GM23338 (cell line): ENCODE results near the gene PDIA6. TPM values are rescaled to one million over a fixed set of nuclear protein-coding genes. Genes with fewer than 3 reads are reported as not detected.

Experiments
- ATAC-seq: fragments of 200-7000 bp; cut with Tn5 transposase; 3 replicates; pipeline ENCODE4 v1.9.1; 2020
- DNase-seq: peaks from one replicate; pipeline ENCODE4 v3.0.0-alpha.2; 2015; ENCODE audit warnings: low spot score
- H2AFZ ChIP-seq: fragments of 200-600 bp; sonication (generic); 2 replicates; pipeline ENCODE4 v1.8.0; 2016; ENCODE audit warnings: antibody characterized with exemption, mild to moderate bottlenecking, moderate library complexity
- H3F3A ChIP-seq: fragments of 200-600 bp; sonication (generic); replicated peaks from 2 replicates; pipeline ENCODE4 v1.8.0; 2017; ENCODE audit warnings: antibody characterized with exemption, mixed run types, low read depth
- H3K27ac ChIP-seq: fragments of 200-600 bp; sonication (generic); 2 replicates; pipeline ENCODE4 v1.6.1; 2016; ENCODE audit warnings: low read depth
- H3K27me3 ChIP-seq: fragments of 200-600 bp; sonication (generic); 2 replicates; pipeline ENCODE4 v1.8.0; 2016; ENCODE audit warnings: mild to moderate bottlenecking, mixed run types, moderate library complexity; ENCODE audit not compliant: insufficient read depth
- H3K36me3 ChIP-seq: fragments of 200-600 bp; sonication (generic); 2 replicates; pipeline ENCODE4 v1.8.0; 2016; ENCODE audit warnings: mild to moderate bottlenecking; ENCODE audit not compliant: insufficient read depth
- H3K4me1 ChIP-seq: fragments of 200-600 bp; sonication (generic); 2 replicates; pipeline ENCODE4 v1.8.0; 2016; ENCODE audit warnings: mild to moderate bottlenecking, moderate library complexity; ENCODE audit not compliant: insufficient read depth
- H3K4me2 ChIP-seq: fragments of 200-600 bp; sonication (generic); 2 replicates; pipeline ENCODE4 v1.7.1; 2017; ENCODE audit warnings: mixed run types
- H3K4me3 ChIP-seq: fragments of 200-600 bp; sonication (generic); 2 replicates; pipeline ENCODE4 v1.6.1; 2016; ENCODE audit warnings: mixed run types
- H3K79me2 ChIP-seq: fragments of 200-600 bp; sonication (generic); replicated peaks from 2 replicates; pipeline ENCODE4 v1.8.0; 2017; ENCODE audit warnings: mild to moderate bottlenecking; ENCODE audit not compliant: insufficient read depth
- H3K9me2 ChIP-seq: fragments of 200-600 bp; sonication (generic); 2 replicates; pipeline ENCODE4 v1.8.0; 2017; ENCODE audit not compliant: insufficient read depth
- H4K20me1 ChIP-seq: fragments of 200-600 bp; sonication (generic); replicated peaks from 2 replicates; pipeline ENCODE4 v1.8.0; 2017; ENCODE audit warnings: mild to moderate bottlenecking; ENCODE audit not compliant: insufficient read depth
- H3K27ac Mint-ChIP-seq: 2 replicates; pipeline ENCODE4 v1.8.0; 2020; ENCODE audit warnings: inconsistent platforms, mild to moderate bottlenecking, moderate library complexity, mixed read lengths
- H3K27me3 Mint-ChIP-seq: 3 replicates; pipeline ENCODE4 v1.8.0; 2022; ENCODE audit warnings: low read depth, mild to moderate bottlenecking, moderate library complexity, mixed read lengths, inconsistent platforms; ENCODE audit not compliant: insufficient read depth, poor library complexity
- H3K36me3 Mint-ChIP-seq: 3 replicates; pipeline ENCODE4 v1.8.0; 2021; ENCODE audit warnings: low read depth, mild to moderate bottlenecking, inconsistent platforms, moderate library complexity, mixed read lengths
- H3K4me1 Mint-ChIP-seq: 3 replicates; pipeline ENCODE4 v1.8.0; 2020; ENCODE audit warnings: mild to moderate bottlenecking, inconsistent platforms, mixed read lengths
- H3K4me3 Mint-ChIP-seq: 3 replicates; pipeline ENCODE4 v1.8.0; 2021; ENCODE audit warnings: moderate library complexity, mild to moderate bottlenecking, inconsistent platforms, mixed read lengths
- H3K9me3 Mint-ChIP-seq: 3 replicates; pipeline ENCODE4 v1.8.0; 2020; ENCODE audit warnings: moderate library complexity, mild to moderate bottlenecking, inconsistent platforms, mixed read lengths
- CREB1 ChIP-seq: fragments of 250-450 bp; sonication (Bioruptor Pico); IDR thresholded peaks from 2 replicates; pipeline ENCODE4 v1.5.0; 2020; ENCODE audit warnings: low read depth, mild to moderate bottlenecking, moderate library complexity
- ETS1 ChIP-seq: IDR thresholded peaks from 2 replicates; pipeline ENCODE4 v1.6.1; 2016; ENCODE audit warnings: antibody characterized with exemption
- EZH2 ChIP-seq: fragments of 200-600 bp; sonication (generic); IDR thresholded peaks from one replicate; pipeline ENCODE4 v1.8.0; 2017; ENCODE audit warnings: antibody characterized with exemption, mild to moderate bottlenecking, low read depth; ENCODE audit not compliant: unreplicated experiment
- JUNB ChIP-seq: IDR thresholded peaks from one replicate; pipeline ENCODE4 v1.6.1; 2016; ENCODE audit warnings: antibody characterized with exemption; ENCODE audit not compliant: unreplicated experiment
- NANOG ChIP-seq: IDR thresholded peaks from 2 replicates; pipeline ENCODE4 v1.6.1; 2016; ENCODE audit warnings: antibody characterized with exemption, borderline replicate concordance
- POLR2AphosphoS5 ChIP-seq: IDR thresholded peaks from 2 replicates; pipeline ENCODE4 v1.6.1; 2016; ENCODE audit warnings: antibody characterized with exemption, low read depth
- ZNF331 ChIP-seq: fragments of 250-450 bp; sonication (Bioruptor Pico); IDR thresholded peaks from 2 replicates; pipeline ENCODE4 v1.5.0; 2020; ENCODE audit warnings: low read depth, mild to moderate bottlenecking, moderate library complexity
- ZNF462 ChIP-seq: fragments of 250-450 bp; sonication (Bioruptor Pico); IDR thresholded peaks from 2 replicates; pipeline ENCODE4 v1.5.0; 2020; ENCODE audit warnings: mild to moderate bottlenecking, moderate library complexity
- polyA plus RNA-seq: library from polyadenylated mRNA; unstranded; fragments of >200 nt; fragmentation: Nextera tagmentation; extraction: Ambion mirVana; gene quantifications from 2 replicates; pipeline ENCODE4 v1.2.1, GENCODE V29; 2016
- total RNA-seq: library from RNA; depleted of rRNA; stranded (reverse); fragments of >200 nt; shearing (Covaris generic); gene quantifications from 2 replicates; pipeline ENCODE4 v1.2.3, GENCODE V29; 2014

The PDIA6 gene
- total and polyA plus RNA-seq, 2 experiments from 2014 or later: 331 to 382 TPM

- TF ChIP-seq JUNB: no peak
- TF ChIP-seq ETS1: no peak
- no peak for TF ChIP-seq CREB1 (CRISPR knock-in tag)
- TF ChIP-seq ZNF331 (CRISPR knock-in tag): no peak
- no peak for TF ChIP-seq NANOG
- no peak for TF ChIP-seq EZH2
Observed at GRCh38 chr2:10778724-10779115, 33.9 kb downstream of the PDIA6 start (continued).

- H3K36me3 Mint-ChIP-seq: peaks cover 36% of the 10 kb centered on the region
- H3K79me2 ChIP-seq: no peaks in the 10 kb centered on the region; the same call in 1 of the 2 replicates
- H3K27me3 ChIP-seq: no peaks in the 10 kb centered on the region
- ATAC-seq (no peak), DNase-seq (no peak)
- no peak for TF ChIP-seq ZNF462 (CRISPR knock-in tag)
- no peak for TF ChIP-seq POLR2AphosphoS5
- TF ChIP-seq EZH2: no peak
- no peak for TF ChIP-seq ZNF331 (CRISPR knock-in tag)
- no peak for TF ChIP-seq JUNB
- TF ChIP-seq NANOG: no peak
- H3K9me2 ChIP-seq: no peaks in the 10 kb centered on the region
- H3K27ac Mint-ChIP-seq: no peak overlapping the region
- no peak overlapping the region for H3K4me3 ChIP-seq
- H4K20me1 ChIP-seq: peaks cover 18% of the 10 kb centered on the region
- no peak overlapping the region for H3K4me2 ChIP-seq
- 0 out of 2 replicates have a peak overlapping the region, but pooled peaks have one; percentile 59 for H3K27ac ChIP-seq
- no peak overlapping the region for H3K4me3 Mint-ChIP-seq
- no peaks in the 10 kb centered on the region for H3K9me3 Mint-ChIP-seq
- H3F3A ChIP-seq: 0 out of 2 replicates have a peak, but pooled peaks cover 4% of the 10 kb centered on the region
- no peak overlapping the region for H2AFZ ChIP-seq
- H3K36me3 ChIP-seq: peaks cover 17% of the 10 kb centered on the region
- H3K4me1 ChIP-seq: peaks cover 5% of the 10 kb centered on the region; the same call in 1 of the 2 replicates
- H3K4me1 Mint-ChIP-seq: peaks cover 4% of the 10 kb centered on the region; the same call in 2 of the 3 replicates
- peaks cover 5% of the 10 kb centered on the region for H3K27me3 Mint-ChIP-seq
Observed at GRCh38 chr2:10777842-10778723, 34.5 kb downstream of the PDIA6 start.
